HTR-8/SVneo (cell line): ENCODE results near the gene TBC1D5.

Experiments used
- DNase-seq: peaks from one replicate; pipeline ENCODE4 v3.0.0; 2011; ENCODE audit warnings: low spot score, mixed read lengths; ENCODE audit not compliant: insufficient read length
- FAIRE-seq: peaks from 2 replicates; lab custom pipeline; 2011; peaks lifted over from hg19 to GRCh38; lab: Jason Lieb, UNC

Gene TBC1D5

GRCh38 chr3:17442332-17443049 lies 299.9 kb downstream of the TBC1D5 start:
- DNase-seq (no peak), FAIRE-seq (no peak)

- no peak for FAIRE-seq
- no peak for DNase-seq
Measured at GRCh38 chr3:17433876-17434275, 308.6 kb downstream of the TBC1D5 start.

- DNase-seq (no peak), FAIRE-seq (no peak)
Measured at GRCh38 chr3:17432236-17432635, 310.2 kb downstream of the TBC1D5 start.

GRCh38 chr3:17431484-17432045 lies 310.9 kb downstream of the TBC1D5 start:
- FAIRE-seq (no peak), DNase-seq (no peak)

GRCh38 chr3:17431004-17431403 lies 311.4 kb downstream of the TBC1D5 start:
- no peak for FAIRE-seq
- peak; percentile 39 for DNase-seq

- FAIRE-seq (no peak), DNase-seq (no peak)
Measured at GRCh38 chr3:17430582-17430981, 311.8 kb downstream of the TBC1D5 start.

- DNase-seq (no peak), FAIRE-seq (no peak)
Measured at GRCh38 chr3:17423786-17424536, 318.5 kb downstream of the TBC1D5 start.

- FAIRE-seq (no peak), DNase-seq (no peak)
Measured at GRCh38 chr3:17422636-17423035, 319.8 kb downstream of the TBC1D5 start.

- no peak for DNase-seq
- FAIRE-seq, result no peak
Measured at GRCh38 chr3:17420668-17421067, 321.8 kb downstream of the TBC1D5 start.

- peak; percentile 25 for DNase-seq
Measured at GRCh38 chr3:17412950-17413530, 329.4 kb downstream of the TBC1D5 start.

GRCh38 chr3:17411157-17411877 lies 331.1 kb downstream of the TBC1D5 start:
- DNase-seq, result no peak
- no peak for FAIRE-seq

More at GRCh38 chr3:17412950-17413530, 329.4 kb downstream of the TBC1D5 start:
- peak; percentile 76 for FAIRE-seq

GRCh38 chr3:17407576-17407975 lies 334.9 kb downstream of the TBC1D5 start:
- no peak for FAIRE-seq

GRCh38 chr3:17404548-17404947 lies 337.9 kb downstream of the TBC1D5 start:
- no peak for DNase-seq
- no peak for FAIRE-seq

More at GRCh38 chr3:17407576-17407975, 334.9 kb downstream of the TBC1D5 start:
- no peak for DNase-seq

GRCh38 chr3:17402442-17402841 lies 340.0 kb downstream of the TBC1D5 start:
- FAIRE-seq, result no peak
- no peak for DNase-seq

- FAIRE-seq (no peak), DNase-seq (no peak)
Measured at GRCh38 chr3:17401912-17402311, 340.5 kb downstream of the TBC1D5 start.

GRCh38 chr3:17399586-17399985 lies 342.8 kb downstream of the TBC1D5 start:
- no peak for DNase-seq
- FAIRE-seq, result no peak

GRCh38 chr3:17398959-17399551 lies 343.4 kb downstream of the TBC1D5 start:
- FAIRE-seq, result no peak
- no peak for DNase-seq

- DNase-seq, result no peak
- no peak for FAIRE-seq
Measured at GRCh38 chr3:17396036-17396435, 346.4 kb downstream of the TBC1D5 start.

GRCh38 chr3:17394541-17395155 lies 347.8 kb downstream of the TBC1D5 start:
- FAIRE-seq, result no peak
- no peak for DNase-seq
